Prostate gland (tissue), 1 donor: ENCODE measurements around the gene TTYH2.

Experiments used
- POLR2A ChIP-seq: fragments of 450-650 bp; IDR thresholded peaks from one replicate; pipeline ENCODE4 v1.6.1; 2016; ENCODE audit warnings: antibody characterized with exemption, mild to moderate bottlenecking
- POLR2AphosphoS5 ChIP-seq: sonication (generic); formaldehyde crosslinking; IDR thresholded peaks from one replicate; pipeline ENCODE4 v1.6.1; 2017; ENCODE audit warnings: antibody characterized with exemption

GRCh38 chr17:74170924-74171323 is 42.4 kb upstream of the TTYH2 start:
- TF ChIP-seq POLR2AphosphoS5, result no peak
- no peak for TF ChIP-seq POLR2A
